ENCODE data around the gene ST6GALNAC6. TPM values are rescaled to one million over a fixed set of nuclear protein-coding genes. Genes with fewer than 3 reads are reported as not detected.

Gene ST6GALNAC6
- total RNA-seq, 2 donors from 2014 or later: 222 to 302 TPM

GRCh38 chr9:127936347-127936852 lies 37.0 kb upstream of the ST6GALNAC6 start:
- intact Hi-C loops (cut with DNase I, micrococcal nuclease): no loop called here
- ATAC-seq (no peak), DNase-seq (no peak)

DNA sequence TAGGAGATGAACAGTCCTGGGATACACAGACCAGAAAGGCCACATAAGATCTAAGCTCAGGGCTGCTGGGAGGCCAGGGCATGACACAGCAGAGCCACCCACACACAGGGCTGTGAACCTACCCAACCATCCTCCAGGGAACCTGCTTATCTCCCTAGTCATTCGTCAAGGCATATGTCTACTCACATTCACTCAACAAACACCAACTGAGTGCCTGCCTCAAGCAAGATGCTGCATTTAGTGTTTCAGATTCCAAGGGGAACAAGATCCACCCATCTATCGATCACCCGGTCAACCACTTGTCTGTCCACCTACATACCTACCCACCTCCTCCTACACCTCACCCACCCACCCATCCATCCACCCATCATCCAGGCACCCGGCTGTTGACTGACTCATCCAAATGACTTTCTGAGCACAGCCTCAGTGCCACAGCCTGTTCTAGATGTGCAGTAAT lies 36.4 kb upstream of the ST6GALNAC6 start:
- no peak for DNase-seq
- no peak for ATAC-seq
- intact Hi-C loops (cut with DNase I, micrococcal nuclease): no loop called here

DNA sequence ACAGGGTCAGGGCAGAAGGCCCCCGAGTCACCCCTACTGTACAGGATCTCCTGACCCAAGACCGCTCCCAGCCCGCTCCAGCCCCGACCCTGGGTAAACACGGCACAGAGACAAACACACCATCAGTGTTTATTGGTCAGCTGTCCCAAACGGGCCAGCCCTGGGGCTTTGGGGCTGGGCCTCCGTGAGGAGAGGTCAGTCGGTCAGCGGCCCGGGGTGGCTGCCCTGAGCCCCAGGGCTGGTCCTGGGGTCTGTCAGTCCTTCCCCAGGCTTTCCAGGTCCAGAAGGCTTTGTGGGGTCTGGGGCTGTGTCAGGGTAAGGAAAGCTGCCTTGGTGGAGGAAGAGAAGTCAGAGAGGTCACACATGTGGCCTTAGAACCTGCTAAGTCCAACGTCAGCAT lies 35.6 kb upstream of the ST6GALNAC6 start:
- intact Hi-C loops (cut with DNase I, micrococcal nuclease): no loop called here
- DNase-seq (no peak), ATAC-seq (no peak)

- intact Hi-C loops (cut with DNase I, micrococcal nuclease): no loop called here
- DNase-seq (no peak), ATAC-seq (no peak)
These were observed 34.8 kb upstream of the ST6GALNAC6 start for GRCh38 chr9:127934248-127934647.

DNA sequence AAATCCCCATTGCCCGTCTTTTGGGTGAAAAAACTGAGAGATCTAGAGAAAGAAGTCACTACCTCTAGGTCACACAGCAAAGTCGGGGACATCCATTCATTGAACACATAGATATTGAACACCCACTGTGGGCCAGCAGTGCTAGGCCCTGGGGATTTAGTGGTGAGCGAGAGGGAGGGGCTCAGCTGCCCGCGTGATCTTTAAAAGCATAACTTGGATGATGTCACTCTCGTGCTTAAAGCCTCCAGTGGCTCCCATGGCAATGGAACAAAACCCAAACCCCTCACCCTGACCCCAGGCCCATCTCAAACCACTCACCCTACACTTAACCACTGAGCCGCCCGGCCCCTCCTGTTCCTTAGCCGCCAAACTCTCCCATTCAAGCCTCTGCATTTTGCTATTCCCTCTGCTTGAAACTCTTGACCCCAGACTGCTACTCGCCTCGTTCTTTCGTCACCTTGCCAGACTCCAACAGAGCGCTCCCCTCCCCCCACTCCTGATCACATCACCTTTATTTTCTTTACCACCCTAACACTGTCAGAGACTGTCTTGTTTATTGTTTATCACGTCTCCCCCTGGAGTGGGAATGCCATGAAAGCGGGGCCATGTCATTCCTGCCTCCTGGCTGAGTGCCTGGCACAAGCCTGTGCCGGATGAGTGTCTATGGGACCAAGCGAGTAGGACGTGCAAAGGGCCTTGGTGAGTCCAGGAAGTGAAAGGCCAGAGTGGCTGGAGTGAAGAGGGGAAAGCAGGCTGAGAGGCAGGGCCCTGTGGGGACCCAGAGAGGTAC lies 31.9 kb upstream of the ST6GALNAC6 start:
- no peak for ATAC-seq
- no peak for DNase-seq
- intact Hi-C loops (cut with DNase I, micrococcal nuclease): no loop called here

- intact Hi-C loops (cut with DNase I, micrococcal nuclease): no loop called here
- DNase-seq (peak; percentile 72 to 82), ATAC-seq (peak; percentile 63)
These were observed 31.1 kb upstream of the ST6GALNAC6 start, which contains the start of gene PIP5KL1 for GRCh38 chr9:127930231-127931091. Gene PIP5KL1 (minus strand): TSS chr9:127930777. CDS start chr9:127930752, 25 bp downstream.

GRCh38 chr9:127929625-127929979 lies 30.2 kb upstream of the ST6GALNAC6 start:
- ATAC-seq: no peak
- no peak for DNase-seq
- intact Hi-C loops (cut with DNase I, micrococcal nuclease): loop anchor here in 1 of 2 donors (10.0 kb wide), 1 partner anchor 335 kb away; no protein-coding TSS in a partner anchor

- intact Hi-C loops (cut with DNase I, micrococcal nuclease): loop anchor here in 1 of 2 donors (10.0 kb wide), 1 partner anchor 334 kb away; no protein-coding TSS in a partner anchor
- DNase-seq (no peak), ATAC-seq (no peak)
These were observed 29.5 kb upstream of the ST6GALNAC6 start for GRCh38 chr9:127928676-127929624.

DNA sequence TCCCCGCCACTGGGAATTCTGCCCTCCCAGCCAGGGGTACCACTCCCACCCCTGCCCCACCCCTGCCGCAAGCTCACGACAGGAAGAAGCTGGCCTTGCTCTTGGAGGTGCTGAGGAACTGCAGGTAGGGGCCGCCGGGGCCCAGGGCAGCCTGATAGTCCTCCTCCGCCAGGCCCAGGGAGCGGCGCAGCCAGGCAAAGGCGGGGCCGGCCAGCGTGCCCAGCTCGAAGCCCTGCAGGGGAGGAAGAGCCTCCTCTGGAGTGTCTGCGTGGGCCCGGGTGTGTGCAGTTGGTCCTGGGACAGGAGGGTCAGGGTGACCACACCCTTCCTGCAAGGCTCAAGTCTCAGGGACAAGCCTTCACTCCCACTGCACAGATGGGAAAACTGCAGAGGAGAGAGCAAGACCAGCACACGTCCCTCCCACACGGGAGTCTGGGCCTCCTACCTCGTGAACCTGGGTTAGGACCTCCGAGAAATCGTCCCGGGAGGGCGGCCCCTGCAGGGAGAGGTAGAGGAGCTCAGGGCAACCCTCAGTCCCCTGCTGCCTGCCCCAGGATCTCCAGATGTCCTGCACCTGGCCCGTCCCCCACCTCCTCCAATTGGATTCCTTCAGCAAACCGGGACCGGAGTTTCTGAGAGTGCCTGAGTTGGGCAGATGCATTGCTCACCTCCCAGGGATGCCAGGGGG lies 28.7 kb upstream of the ST6GALNAC6 start:
- DNase-seq (no peak), ATAC-seq (peak; percentile 61)
- intact Hi-C loops (cut with DNase I, micrococcal nuclease): loop anchor here in 1 of 2 donors (10.0 kb wide), 1 partner anchor 333 kb away; no protein-coding TSS in a partner anchor

- intact Hi-C loops (cut with DNase I, micrococcal nuclease): loop anchor here in 1 of 2 donors (10.0 kb wide), 1 partner anchor 333 kb away; no protein-coding TSS in a partner anchor
- DNase-seq (peak; percentile 78 to 90), ATAC-seq (peak; percentile 74)
These were observed 28.0 kb upstream of the ST6GALNAC6 start for GRCh38 chr9:127927201-127927987.

DNA sequence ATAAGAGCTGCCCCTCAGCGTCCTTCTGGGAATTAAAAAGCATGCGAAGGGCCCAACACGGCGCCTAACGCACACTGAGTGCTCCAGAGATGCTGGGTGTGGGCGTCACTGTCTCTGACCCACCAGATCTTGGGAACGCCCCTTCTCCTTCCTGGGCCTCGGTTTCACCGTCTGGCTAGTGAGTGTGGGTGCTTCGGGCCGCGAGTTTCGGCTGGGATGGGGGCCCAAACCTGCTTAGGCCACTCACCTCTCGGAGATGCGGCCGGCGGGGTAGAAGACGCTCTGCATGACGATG lies 27.4 kb upstream of the ST6GALNAC6 start:
- intact Hi-C loops (cut with DNase I, micrococcal nuclease): loop anchor here in 1 of 2 donors (10.0 kb wide), 1 partner anchor 332 kb away; no protein-coding TSS in a partner anchor
- ATAC-seq (no peak), DNase-seq (no peak)

- DNase-seq (no peak), ATAC-seq (no peak)
- intact Hi-C loops (cut with DNase I, micrococcal nuclease): loop anchor here in 1 of 2 donors (10.0 kb wide), 1 partner anchor 331 kb away; no protein-coding TSS in a partner anchor
These were observed 26.8 kb upstream of the ST6GALNAC6 start for GRCh38 chr9:127925959-127926905.

DNA sequence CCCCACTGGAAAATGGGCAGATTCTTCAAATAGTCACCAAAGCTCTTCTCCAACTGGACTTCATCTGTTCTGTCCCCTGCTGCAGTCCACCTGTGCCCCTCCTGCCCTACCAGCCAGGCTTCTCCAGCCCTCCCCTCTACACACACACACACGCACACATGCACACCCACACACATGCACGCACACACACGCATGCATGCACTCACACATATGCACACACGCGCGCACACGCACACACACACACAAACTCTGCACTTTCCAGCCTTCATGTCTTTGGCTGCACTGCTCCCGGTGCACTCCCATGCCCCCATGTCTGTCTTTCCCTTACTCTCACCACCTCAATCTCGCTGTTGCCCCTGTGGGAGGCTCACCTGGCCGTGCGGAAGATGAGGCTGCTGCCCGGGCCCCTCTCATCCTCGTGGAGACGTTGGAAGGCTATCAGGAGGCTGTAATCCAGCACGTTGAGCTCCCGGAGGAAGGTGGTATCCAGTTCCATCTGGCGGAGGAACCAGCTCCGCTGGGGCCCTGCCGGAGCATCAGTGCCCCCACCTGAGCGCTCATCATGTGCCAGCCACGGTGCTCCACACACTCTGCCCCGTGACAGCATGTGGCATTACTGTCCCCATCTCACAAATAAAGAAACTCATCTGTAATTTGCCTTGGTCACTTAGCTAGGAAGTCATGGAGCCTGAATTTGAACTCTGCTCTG lies 25.5 kb upstream of the ST6GALNAC6 start:
- intact Hi-C loops (cut with DNase I, micrococcal nuclease): loop anchor here in 1 of 2 donors (10.0 kb wide), 1 partner anchor 330 kb away; no protein-coding TSS in a partner anchor
- ATAC-seq (no peak), DNase-seq (no peak)

- DNase-seq (no peak), ATAC-seq (no peak)
- intact Hi-C loops (cut with DNase I, micrococcal nuclease): loop anchor here in 1 of 2 donors (10.0 kb wide), 1 partner anchor 329 kb away; no protein-coding TSS in a partner anchor
These were observed 24.4 kb upstream of the ST6GALNAC6 start for GRCh38 chr9:127923771-127924170.

- intact Hi-C loops (cut with DNase I, micrococcal nuclease): loop anchor here in 1 of 2 donors (10.0 kb wide), 1 partner anchor 328 kb away; no protein-coding TSS in a partner anchor
- ATAC-seq: no peak
- DNase-seq: no peak
These were observed 23.6 kb upstream of the ST6GALNAC6 start for GRCh38 chr9:127923046-127923445.

Measured in left colon (tissue), 2 donors.